Fibroblast of skin of right quadriceps (primary cell): ENCODE results near the gene PLCB1.
A peak's percentile ranks its signal among the peaks of the same experiment; 100 is the strongest.
"Not testable (repeated sequence)": the region's sequence is repeated elsewhere in the genome, so short reads cannot be mapped to it uniquely, and the experiment has no call there.

Experiments
- DNase-seq: peaks from one replicate; pipeline ENCODE4 v3.0.0-alpha.2; 2013

The PLCB1 gene

GRCh38 chr20:8373579-8373978 is 241.5 kb downstream of the PLCB1 start:
- no peak for DNase-seq

- DNase-seq = no peak
Measured at GRCh38 chr20:8375898-8376297, 243.8 kb downstream of the PLCB1 start.

GRCh38 chr20:8376940-8377339 is 244.9 kb downstream of the PLCB1 start:
- DNase-seq = no peak

- DNase-seq = not testable (repeated sequence)
Measured at GRCh38 chr20:8379125-8379524, 247.1 kb downstream of the PLCB1 start.

DNA sequence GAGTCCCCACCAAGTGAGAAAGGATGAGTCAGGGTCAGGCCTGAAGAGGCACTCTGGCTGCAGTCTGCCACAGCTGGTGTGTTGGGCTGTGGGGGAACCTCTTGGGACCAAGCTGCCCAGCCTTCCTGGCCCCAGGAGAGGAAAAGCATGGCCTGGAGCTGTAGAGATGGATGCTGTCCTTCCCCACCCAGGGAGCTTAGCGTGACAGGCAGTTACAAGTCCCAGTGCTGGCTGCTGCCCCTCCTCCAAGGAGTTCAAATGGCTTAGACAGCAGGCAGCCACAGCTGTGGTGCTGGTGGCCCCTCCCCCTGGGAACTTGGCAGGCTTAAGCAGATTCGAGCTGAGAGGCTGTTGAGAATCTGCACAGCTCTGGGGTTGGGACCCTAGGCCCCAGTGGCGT is 253.2 kb downstream of the PLCB1 start:
- DNase-seq = peak; percentile 77

- DNase-seq = no peak
Measured at GRCh38 chr20:8386991-8387390, 254.9 kb downstream of the PLCB1 start.

DNA sequence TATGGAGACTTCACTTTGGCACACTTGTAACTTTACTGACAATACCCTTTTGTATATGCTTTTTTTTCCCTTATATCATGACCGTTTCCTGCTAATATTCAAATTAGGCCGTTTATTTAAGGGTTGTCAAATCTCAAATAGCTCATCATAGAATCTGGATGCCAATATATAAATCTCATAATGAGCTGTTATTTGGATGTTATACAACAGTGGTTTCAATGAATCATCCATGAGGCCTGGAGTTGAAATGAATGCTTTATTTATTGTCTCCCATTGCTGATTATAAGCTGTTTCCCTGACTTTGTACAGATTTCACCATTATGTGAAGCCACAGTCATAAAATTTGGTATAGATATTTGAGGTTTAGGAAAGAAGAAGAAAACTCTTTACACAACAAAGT is 256.1 kb downstream of the PLCB1 start:
- DNase-seq = peak; percentile 86

DNA sequence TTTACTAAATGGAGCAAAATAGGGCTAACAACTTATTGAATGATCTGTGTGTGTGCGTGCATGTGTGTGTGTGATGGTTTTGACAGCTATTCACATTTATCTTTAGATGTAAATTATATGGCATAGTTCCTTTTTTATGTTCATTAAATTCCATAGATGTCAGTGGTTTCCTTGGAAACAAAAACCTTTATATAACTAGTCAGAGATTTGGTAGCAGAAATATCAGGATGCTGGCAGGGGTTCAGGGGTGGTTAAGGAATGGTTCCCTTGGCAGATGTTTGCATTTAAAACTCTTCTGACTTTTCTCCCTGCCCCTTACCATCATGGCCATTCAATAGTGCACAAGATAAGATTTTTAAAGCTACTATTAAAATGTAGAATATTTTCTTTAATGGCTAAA is 256.6 kb downstream of the PLCB1 start:
- DNase-seq = peak; percentile 77

DNA sequence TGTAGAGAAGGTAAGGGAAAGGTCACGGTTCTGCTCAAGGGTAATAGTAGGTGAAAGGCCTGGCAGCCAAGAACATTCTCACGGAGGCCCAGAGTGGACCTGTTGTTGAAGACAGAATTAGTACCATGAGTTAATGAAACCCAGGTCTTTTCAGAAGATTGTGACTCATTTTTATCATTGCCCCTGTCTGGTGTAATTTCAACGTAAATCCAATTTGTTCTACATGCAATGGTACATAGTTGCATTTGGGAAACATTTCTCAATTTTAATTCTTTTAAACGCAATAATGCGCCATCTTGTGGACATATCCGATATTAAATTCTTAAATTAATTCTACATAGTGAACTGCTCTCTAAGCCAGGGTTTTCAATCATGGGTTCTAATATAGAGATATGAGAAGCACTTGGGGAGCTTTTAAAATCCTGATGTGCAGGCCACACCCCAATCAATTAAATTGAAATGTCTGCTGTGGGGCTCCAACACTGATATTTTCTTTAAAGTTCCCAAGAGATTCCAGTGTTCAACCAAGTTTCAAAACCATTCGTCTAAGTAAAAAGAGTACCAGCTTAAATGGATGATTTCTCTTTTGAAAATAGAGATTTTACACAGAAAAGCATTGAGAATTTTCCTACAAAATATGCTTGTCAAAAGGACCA is 257.4 kb downstream of the PLCB1 start:
- DNase-seq = peak; percentile 67

GRCh38 chr20:8390037-8390433 is 258.0 kb downstream of the PLCB1 start:
- no peak for DNase-seq

GRCh38 chr20:8390500-8390899 is 258.4 kb downstream of the PLCB1 start:
- no peak for DNase-seq

DNA sequence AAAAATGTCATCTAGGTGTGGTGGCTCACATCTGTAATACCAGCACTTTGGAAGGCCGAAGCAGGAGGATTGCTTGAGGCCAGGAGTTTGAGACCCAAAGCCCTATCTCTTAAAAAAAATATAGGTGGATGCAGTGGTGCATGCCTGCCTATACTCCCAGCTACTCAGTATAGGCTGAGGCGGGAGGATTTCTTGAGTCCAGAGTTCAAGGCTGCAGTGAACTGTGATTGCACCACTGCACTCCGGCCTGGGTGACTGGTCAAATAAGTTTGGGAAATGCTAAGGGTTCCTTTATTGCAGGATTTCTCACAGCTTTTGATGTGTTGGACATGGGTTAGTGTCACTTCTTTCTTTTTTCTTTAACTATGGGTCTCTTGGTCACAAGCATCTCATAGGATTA is 261.3 kb downstream of the PLCB1 start:
- no peak for DNase-seq

DNA sequence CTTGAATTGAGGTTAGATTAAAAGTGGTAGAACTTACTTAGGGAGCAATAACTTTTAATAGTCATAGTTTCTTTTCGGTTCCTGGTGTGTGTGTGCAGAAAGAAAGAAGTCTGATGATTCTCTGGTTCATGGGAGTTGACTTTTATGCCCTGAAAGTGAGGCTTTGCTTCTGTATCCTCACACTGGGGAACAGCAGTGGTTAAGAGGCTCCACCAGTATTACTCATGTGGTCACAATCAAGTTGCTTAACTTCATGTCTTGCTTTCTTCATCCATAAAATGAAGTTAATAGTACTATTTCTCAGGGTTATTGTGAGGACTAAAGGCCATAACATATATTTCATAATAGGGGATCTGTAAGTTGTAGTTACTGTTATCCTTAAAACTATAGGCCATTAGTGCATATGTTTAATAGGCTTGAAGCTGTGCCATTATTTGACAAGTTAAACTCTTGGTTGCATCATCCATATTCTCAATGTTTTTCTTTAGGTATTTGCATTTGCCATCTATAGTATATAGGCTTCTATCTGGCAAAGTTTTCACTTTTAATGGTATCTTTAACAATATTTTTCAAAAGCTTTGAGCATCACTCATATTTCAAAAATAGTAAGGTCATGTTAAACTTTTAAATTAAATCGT is 262.4 kb downstream of the PLCB1 start:
- DNase-seq = peak; percentile 64

- no peak for DNase-seq
Measured at GRCh38 chr20:8395956-8396355, 263.9 kb downstream of the PLCB1 start.

DNA sequence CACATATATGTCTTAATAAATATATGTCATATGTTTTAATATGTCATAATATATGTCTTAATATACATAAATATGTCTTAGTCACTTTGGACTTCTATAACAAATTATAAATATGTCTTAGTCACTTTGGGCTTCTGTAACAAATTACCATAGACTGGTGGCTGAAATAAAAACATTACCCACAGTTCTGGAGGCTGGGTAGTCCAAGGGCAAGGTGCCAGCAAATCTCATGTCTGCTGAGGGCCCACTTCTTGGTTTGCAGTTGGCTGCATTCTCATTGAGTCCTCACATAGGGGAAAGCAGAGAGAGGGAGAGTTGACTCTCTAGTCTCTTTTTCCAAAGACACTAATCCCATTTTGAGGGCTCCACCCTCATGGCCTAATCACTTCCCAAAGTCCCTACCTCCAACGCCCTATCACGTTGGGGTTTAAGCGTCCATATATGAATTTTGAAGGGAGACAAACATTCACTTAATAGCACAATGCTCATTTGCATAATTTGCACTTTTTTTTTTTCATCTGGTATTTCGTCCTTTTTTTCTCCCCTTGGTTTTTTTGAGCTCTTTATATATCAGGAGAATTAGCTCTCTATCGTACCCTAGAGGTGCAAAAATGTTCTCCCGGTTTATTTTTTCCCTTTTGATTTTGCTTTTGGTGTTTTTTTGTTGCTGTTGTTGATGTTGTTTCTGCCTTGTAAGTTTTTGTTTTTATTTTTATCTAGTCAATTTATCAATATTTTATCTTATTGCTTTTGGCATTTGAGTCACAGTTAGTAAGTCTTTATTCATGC is 266.4 kb downstream of the PLCB1 start:
- DNase-seq = no peak

GRCh38 chr20:8399947-8400346 is 267.9 kb downstream of the PLCB1 start:
- no peak for DNase-seq

DNA sequence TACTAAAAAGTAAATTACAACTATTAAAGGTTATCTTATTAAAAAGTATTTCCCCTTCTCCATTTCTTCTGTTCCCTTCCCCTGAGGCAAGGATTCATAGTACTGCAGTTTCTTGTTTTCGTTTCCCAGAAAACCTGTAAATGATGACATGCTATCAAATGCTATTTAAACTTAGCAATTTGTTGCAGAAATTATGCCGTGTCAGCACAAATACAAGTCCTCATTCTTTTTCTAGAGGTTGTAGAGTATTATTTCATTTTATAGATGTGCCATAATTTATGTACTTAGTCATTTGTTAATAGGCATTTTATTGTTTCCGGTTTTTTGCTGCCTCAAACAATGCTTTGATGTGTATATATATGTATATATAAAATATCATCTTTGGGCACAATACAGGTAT is 268.4 kb downstream of the PLCB1 start:
- DNase-seq = no peak

DNA sequence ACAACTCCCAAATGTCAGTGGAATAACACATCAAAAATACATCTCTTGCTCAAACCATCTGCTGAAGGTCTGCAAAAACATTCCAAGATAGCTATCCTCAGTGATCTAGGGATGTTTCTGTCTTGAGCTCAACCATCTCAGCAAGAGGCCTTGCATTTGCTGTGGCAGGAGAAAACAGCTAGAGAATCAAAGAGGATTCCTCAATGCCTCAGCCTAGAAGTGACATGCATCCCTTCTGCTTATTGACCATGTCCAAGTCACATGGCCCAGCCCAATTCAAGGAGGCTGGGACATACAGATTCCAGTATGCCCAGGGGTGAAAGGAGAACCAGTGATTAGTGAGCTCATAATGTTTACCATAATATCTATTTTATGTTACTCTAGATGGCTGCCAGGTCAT is 269.5 kb downstream of the PLCB1 start:
- DNase-seq = peak; percentile 23

DNA sequence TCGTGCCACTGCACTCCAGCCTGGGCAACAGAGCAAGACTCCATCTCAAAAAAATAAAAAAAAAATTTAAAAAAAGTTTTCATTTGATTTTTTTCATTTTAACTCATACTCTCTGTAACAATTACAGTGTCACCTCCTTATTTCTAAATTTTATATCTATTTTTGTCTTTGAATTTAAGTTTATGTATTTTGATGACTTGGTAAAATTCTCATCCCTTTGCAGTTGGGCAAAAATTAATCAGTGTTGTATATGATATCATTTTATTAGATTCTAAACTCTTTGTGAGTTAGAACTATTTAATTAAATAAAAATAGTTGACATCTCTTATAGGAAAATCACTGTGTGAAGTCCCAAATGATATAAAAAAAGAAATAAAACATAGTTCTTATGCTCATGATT is 270.7 kb downstream of the PLCB1 start:
- DNase-seq = no peak

- DNase-seq = no peak
Measured at GRCh38 chr20:8404912-8405635, 273.0 kb downstream of the PLCB1 start.

DNA sequence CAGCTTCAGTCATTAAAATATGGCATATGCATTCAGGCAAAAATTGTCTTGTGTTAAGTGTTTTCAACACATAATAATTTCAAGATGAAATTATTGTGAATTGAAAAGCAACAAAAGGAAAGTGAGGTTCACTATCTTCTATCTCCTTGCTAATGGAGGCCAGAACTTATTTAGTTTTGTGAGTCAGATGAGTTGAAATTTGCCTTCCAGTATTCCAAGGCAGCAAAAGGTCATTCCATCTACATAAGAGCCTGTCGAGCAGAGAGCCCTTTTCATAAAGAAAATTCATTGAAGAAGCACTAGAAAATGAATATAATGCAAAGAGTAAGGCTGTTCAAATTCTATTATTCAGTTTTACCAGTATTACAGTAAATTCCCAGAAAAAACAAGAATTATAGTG is 274.3 kb downstream of the PLCB1 start:
- no peak for DNase-seq

GRCh38 chr20:8408587-8409307 is 276.7 kb downstream of the PLCB1 start:
- no peak for DNase-seq

DNA sequence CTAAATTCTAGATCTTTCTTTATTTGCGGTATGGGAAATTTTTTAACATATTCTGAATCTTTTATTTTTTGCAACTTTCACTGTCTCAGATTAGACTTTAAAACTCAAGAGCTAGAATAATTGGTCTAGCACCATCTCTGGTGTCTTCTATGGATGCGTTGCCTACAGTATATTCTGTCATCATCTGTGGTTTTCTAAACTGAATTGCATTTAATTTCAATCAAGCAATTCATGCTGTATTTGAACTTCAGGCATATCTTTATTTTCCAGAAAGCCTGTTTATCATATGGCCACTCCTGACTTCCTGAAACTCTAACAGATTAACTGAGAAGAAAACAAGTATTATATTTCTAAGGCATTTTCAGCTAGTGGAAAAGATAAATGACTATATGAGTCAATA is 281.6 kb downstream of the PLCB1 start:
- no peak for DNase-seq
